Gastrocnemius medialis (tissue), 4 donors: Measurements from ENCODE around the gene DNAJC30. TPM values are rescaled to one million over a fixed set of nuclear protein-coding genes. Genes with fewer than 3 reads are reported as not detected.

ENCODE experiments used
- ATAC-seq, 2 donors: fragments of 150-250 bp; one replicate each; pipeline ENCODE4 v1.9.1; 2016
- DNase-seq, 2 donors: peaks; one replicate each; pipeline ENCODE4 v3.0.0-alpha.2; 2019
- H3K27ac ChIP-seq, 4 donors: fragments of 200-600 bp; sonication (generic); 1 replicate in 1 of 4; 2 replicates in 3 of 4; pipeline ENCODE4 v1.5.1; 2016 to 2018; ENCODE audit warnings: mild to moderate bottlenecking in 2 of 4, moderate library complexity in 1 of 4
- H3K27me3 ChIP-seq, 3 donors: fragments of 200-600 bp; sonication (generic) in 2 of 3; 1 replicate in 1 of 3; 2 replicates in 2 of 3; pipeline versions ENCODE4 v1.5.1 to v1.6.0; 2016 to 2019; ENCODE audit warnings: mild to moderate bottlenecking in 1 of 3, moderate library complexity in 1 of 3
- H3K36me3 ChIP-seq, 2 donors: fragments of 200-600 bp; sonication (generic) in 1 of 2; one replicate each; pipeline ENCODE4 v1.5.1; 2017 to 2018
- H3K4me1 ChIP-seq, 2 donors: fragments of 200-600 bp; sonication (generic) in 1 of 2; one replicate each; pipeline ENCODE4 v1.5.1; 2016 to 2017; ENCODE audit warnings: mild to moderate bottlenecking in 2 of 2
- H3K4me3 ChIP-seq, 4 donors: fragments of 200-600 bp; sonication (generic) in 3 of 4; 1 replicate in 1 of 4; 2 replicates in 3 of 4; pipeline ENCODE4 v1.5.1; 2016 to 2019; ENCODE audit warnings: mild to moderate bottlenecking in 2 of 4
- H3K9me3 ChIP-seq, 3 donors: fragments of 200-600 bp; sonication (generic) in 2 of 3; 1 replicate in 1 of 3; 2 replicates in 2 of 3; pipeline ENCODE4 v1.5.1; 2016 to 2019
- POLR2A ChIP-seq, 2 donors: fragments of 450-650 bp; IDR thresholded peaks; one replicate each; pipeline ENCODE4 v1.6.1; 2017; ENCODE audit warnings: antibody characterized with exemption in 2 of 2, mild to moderate bottlenecking in 2 of 2, moderate library complexity in 2 of 2
- in situ Hi-C, 4 donors: fragments of 200-750 bp; cut with MboI; loops; one replicate each; pipeline versions ENCODE4 v1.15.0 to v1.8.0; 2017; ENCODE audit warnings: low sequenced_read_pairs in 4 of 4
- intact Hi-C: fragments of 100-400 bp; cut with DNase I; formaldehyde crosslinking; loops from one replicate; pipeline ENCODE4 v1.15.1; 2023; ENCODE audit warnings: low total_unique reads
- microRNA counts, 2 donors: library from miRNA; unstranded; fragments of <30 nt; microRNA quantifications; one replicate each; lab custom pipeline; 2016
- microRNA-seq, 2 donors: library from miRNA; unstranded; fragments of <30 nt; microRNA quantifications; one replicate each; pipeline ENCODE4, GENCODE V29; 2016; ENCODE audit warnings: borderline replicate concordance in 2 of 2
- total RNA-seq, 4 donors: library from RNA; depleted of rRNA; stranded (reverse); fragments of >200 nt; gene quantifications; one replicate each; pipeline versions ENCODE4 v1.1.0 to v1.2.3, GENCODE V29; 2016
- TF ChIP-seq, protein P1 (sequence below), 5 experiments: fragments of 450-650 bp in 3 of 5; fragments of 200-600 bp in 2 of 5; sonication (generic) in 2 of 5; IDR thresholded peaks in 4 of 5; conservative IDR thresholded peaks in 1 of 5; 1 replicate in 4 of 5; 2 replicates in 1 of 5; pipeline ENCODE4 v1.5.1; 2016 to 2019; ENCODE audit warnings: antibody characterized with exemption in 5 of 5, mild to moderate bottlenecking in 3 of 5, moderate library complexity in 3 of 5

The DNAJC30 gene
- total RNA-seq, 4 donors from 2014 or later, result 3.9 to 10.5 (median 5.6) TPM

- peaks cover 8 to 17% (median 8%) of the 10 kb centered on the region in 3 donors for H3K27me3 ChIP-seq
- in situ Hi-C loops, result no loop called here
- no peak for DNase-seq
- no peaks in the 10 kb centered on the region for H3K4me1 ChIP-seq
- H3K9me3 ChIP-seq, result no peaks in the 10 kb centered on the region
- no peaks in the 10 kb centered on the region for H3K36me3 ChIP-seq
- TF ChIP-seq, protein P1, sequence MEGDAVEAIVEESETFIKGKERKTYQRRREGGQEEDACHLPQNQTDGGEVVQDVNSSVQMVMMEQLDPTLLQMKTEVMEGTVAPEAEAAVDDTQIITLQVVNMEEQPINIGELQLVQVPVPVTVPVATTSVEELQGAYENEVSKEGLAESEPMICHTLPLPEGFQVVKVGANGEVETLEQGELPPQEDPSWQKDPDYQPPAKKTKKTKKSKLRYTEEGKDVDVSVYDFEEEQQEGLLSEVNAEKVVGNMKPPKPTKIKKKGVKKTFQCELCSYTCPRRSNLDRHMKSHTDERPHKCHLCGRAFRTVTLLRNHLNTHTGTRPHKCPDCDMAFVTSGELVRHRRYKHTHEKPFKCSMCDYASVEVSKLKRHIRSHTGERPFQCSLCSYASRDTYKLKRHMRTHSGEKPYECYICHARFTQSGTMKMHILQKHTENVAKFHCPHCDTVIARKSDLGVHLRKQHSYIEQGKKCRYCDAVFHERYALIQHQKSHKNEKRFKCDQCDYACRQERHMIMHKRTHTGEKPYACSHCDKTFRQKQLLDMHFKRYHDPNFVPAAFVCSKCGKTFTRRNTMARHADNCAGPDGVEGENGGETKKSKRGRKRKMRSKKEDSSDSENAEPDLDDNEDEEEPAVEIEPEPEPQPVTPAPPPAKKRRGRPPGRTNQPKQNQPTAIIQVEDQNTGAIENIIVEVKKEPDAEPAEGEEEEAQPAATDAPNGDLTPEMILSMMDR (IDR thresholded peaks at IDR 0.05 in 4 of 5, conservative IDR thresholded peaks at IDR 0.05 in 1 of 5), result no peak
- no peak for TF ChIP-seq POLR2A (IDR thresholded peaks at IDR 0.05)
- ATAC-seq, result no peak
- no peak overlapping the region for H3K4me3 ChIP-seq
- H3K27ac ChIP-seq, result no peak overlapping the region
- intact Hi-C loops, result no loop called here
Observed at GRCh38 chr7:73633844-73634243, 49.4 kb downstream of the DNAJC30 start.

GRCh38 chr7:73633323-73633722 lies 49.9 kb downstream of the DNAJC30 start:
- H3K27ac ChIP-seq, result no peak overlapping the region
- H3K9me3 ChIP-seq, result no peaks in the 10 kb centered on the region
- no peaks in the 10 kb centered on the region for H3K36me3 ChIP-seq
- TF ChIP-seq, protein P1 (IDR thresholded peaks at IDR 0.05 in 4 of 5, conservative IDR thresholded peaks at IDR 0.05 in 1 of 5), result no peak
- no peak for TF ChIP-seq POLR2A (IDR thresholded peaks at IDR 0.05)
- no peaks in the 10 kb centered on the region for H3K4me1 ChIP-seq
- H3K4me3 ChIP-seq, result no peak overlapping the region
- DNase-seq (no peak), ATAC-seq (no peak)
- in situ Hi-C loops, result no loop called here
- peaks cover 8 to 21% (median 13%) of the 10 kb centered on the region in 3 donors for H3K27me3 ChIP-seq
- intact Hi-C loops, result no loop called here

DNA sequence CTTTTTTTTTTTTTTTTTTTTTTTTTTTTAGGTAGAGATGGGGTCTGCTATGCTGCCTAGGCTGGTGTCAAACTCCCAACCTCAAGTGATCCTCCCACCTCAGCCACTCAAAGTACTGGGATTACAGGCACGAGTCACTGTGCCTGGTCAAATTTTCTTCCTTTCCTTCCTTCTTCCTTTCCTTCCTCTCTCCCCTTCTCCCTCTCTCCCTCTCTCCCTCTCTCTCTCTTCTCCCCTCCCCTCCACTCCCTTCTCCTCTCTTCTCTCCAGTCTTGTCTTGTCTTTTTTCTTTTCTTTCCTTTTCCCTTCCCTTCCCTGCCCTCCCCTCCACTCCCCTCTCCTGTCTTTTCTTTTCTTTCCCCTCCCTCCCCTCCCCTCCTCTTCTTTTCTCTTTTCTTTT lies 51.7 kb downstream of the DNAJC30 start:
- intact Hi-C loops (no loop called here), in situ Hi-C loops (no loop called here)
- no peak for TF ChIP-seq POLR2A (IDR thresholded peaks at IDR 0.05)
- TF ChIP-seq, protein P1 (IDR thresholded peaks at IDR 0.05 in 4 of 5, conservative IDR thresholded peaks at IDR 0.05 in 1 of 5), result no peak
- no peak overlapping the region for H3K27ac ChIP-seq
- no peak for DNase-seq
- H3K4me3 ChIP-seq, result no peak overlapping the region
- no peaks in the 10 kb centered on the region for H3K9me3 ChIP-seq
- no peaks in the 10 kb centered on the region for H3K4me1 ChIP-seq
- no peak for ATAC-seq
- no peaks in the 10 kb centered on the region for H3K36me3 ChIP-seq
- H3K27me3 ChIP-seq, result peaks cover 8 to 26% (median 23%) of the 10 kb centered on the region in 3 donors

MicroRNAs encoded within 50 kb of the gene (microRNA counts, 767-probe panel; counts per million panel counts)
- 356 to 448 counts per million in 2 donors for microRNA hsa-miR-4284 (lab: Ali Mortazavi, UCI)

Small RNAs within 50 kb of the gene (microRNA-seq; reads per million reads assigned to microRNA genes)
- 0 reads per million in 2 donors for gene MIR4284

Other genes starting within 250 kb of the DNAJC30 start
- gene FZD9, start 249.7 kb downstream of the DNAJC30 start, total RNA-seq, result 10 to 100 TPM in 3 of 4 donors, 1 to 10 TPM in 1; 9.1 to 22.0 (median 11.7) TPM
- 10 to 100 TPM; 31.2 to 47.0 (median 42.0) TPM for gene BAZ1B, start 161.2 kb downstream of the DNAJC30 start, total RNA-seq
- 100 to 1,000 TPM; 107 to 166 (median 119) TPM for gene BCL7B, start 125.8 kb downstream of the DNAJC30 start, total RNA-seq
- 10 to 100 TPM; 14.4 to 32.9 (median 22.0) TPM for gene TBL2, start 104.9 kb downstream of the DNAJC30 start, total RNA-seq
- gene MLXIPL, start 58.9 kb downstream of the DNAJC30 start, total RNA-seq, result 100 to 1,000 TPM in 1 of 4 donors, 10 to 100 TPM in 1, 1 to 10 TPM in 2; 7.6 to 107 (median 29.2) TPM
- 1 to 10 TPM in 2 of 4 donors, under 1 TPM in 2; 0.64 to 2.5 (median 1.4) TPM for gene VPS37D, start 15.6 kb downstream of the DNAJC30 start, total RNA-seq
- 100 to 1,000 TPM in 3 of 4 donors, 10 to 100 TPM in 1; 83.9 to 128 (median 114) TPM for gene BUD23, start 144 bp upstream of the DNAJC30 start, total RNA-seq
- 1 to 10 TPM in 3 of 4 donors, under 1 TPM in 1; 0.83 to 8.1 (median 3.2) TPM for gene STX1A, start 36.2 kb upstream of the DNAJC30 start, total RNA-seq
- gene ABHD11, start 55.3 kb upstream of the DNAJC30 start, total RNA-seq, result 1 to 10 TPM; 3.2 to 9.4 (median 7.6) TPM
- 1 to 10 TPM in 1 of 4 donors, not detected in 3; 5.0 TPM for gene CLDN3, start 86.8 kb upstream of the DNAJC30 start, total RNA-seq
- gene CLDN4, start 147.5 kb upstream of the DNAJC30 start, total RNA-seq, result 1 to 10 TPM in 1 of 4 donors, under 1 TPM in 3; 0.16 to 3.7 (median 0.42) TPM
- 1 to 10 TPM in 1 of 4 donors, under 1 TPM in 3; 0.36 to 1.5 (median 0.53) TPM for gene METTL27, start 159.1 kb upstream of the DNAJC30 start, total RNA-seq
- not detected for gene TMEM270, start 177.7 kb upstream of the DNAJC30 start, total RNA-seq